SK-MEL-5 (cell line): ENCODE measurements around the gene ITGB5. TPM values are rescaled to one million over a fixed set of nuclear protein-coding genes. Genes with fewer than 3 reads are reported as not detected.
A peak's percentile ranks its signal among the peaks of the same experiment; 100 is the strongest.

Source experiments
- DNase-seq: peaks from one replicate; pipeline ENCODE4 v3.0.0-alpha.2; 2016; ENCODE audit warnings: low read depth, low spot score
- in situ Hi-C: cut with HindIII; loops from 2 replicates; pipeline ENCODE4 v1.10.0; 2016; ENCODE audit warnings: low sequenced_read_pairs, high pct_unique_total_duplicates, low pct_unique_long_range_greater_than_20kb
- total RNA-seq: library from RNA; depleted of rRNA; stranded (reverse); fragments of >200 nt; shearing (Covaris generic); gene quantifications from 2 replicates; pipeline ENCODE4 v1.2.3, GENCODE V29; 2014

ITGB5 gene
- total RNA-seq, 1 experiment from 2014 or later: 103 TPM

DNA sequence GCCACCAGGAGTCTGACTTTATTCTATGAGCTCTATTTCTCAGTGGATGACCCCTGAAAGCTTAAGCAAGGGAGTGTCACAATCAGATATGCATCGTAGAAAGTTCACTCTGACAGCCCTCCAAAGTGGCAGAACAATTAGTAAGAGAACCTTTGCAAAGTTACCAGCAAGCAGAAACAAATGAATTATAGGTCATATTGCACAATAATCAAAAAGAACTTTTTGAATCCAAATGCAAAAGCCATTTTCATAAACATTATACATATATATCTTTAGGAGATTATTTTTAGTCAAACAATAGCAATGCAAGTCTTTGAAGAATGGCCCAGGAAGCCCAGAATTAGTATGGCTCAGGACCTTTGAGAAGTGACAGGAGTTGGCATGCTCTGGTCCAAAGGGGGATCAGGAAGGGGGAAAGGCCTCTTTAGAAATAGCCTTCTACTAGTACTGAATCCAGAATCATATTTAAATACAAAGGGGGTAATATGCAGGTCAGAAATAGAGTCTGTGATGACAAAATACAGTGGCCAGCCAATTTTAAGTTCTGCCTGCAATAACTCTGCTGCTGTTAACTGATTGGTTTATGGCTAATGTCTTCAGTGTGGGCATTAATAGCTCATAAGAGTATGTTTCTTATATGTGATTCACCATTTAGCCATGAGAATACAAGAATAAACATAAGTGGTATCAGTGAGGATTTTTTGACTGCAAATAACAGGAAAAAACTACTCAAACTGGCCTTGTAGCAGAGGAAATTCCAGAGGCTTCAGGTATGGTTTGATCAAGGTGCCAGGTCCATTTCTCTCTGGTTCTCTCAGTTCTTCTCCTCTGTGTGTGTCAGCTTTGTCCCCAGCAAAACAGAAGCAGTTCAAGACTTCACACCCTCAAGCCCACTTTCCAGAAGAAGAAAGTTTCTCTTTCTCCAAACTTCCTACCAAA is 17.0 kb upstream of the ITGB5 start:
- no peak for DNase-seq
- in situ Hi-C loops: no loop called here

- DNase-seq: no peak
- in situ Hi-C loops: no loop called here
These were observed 9.8 kb upstream of the ITGB5 start for GRCh38 chr3:124896824-124897526.

DNA sequence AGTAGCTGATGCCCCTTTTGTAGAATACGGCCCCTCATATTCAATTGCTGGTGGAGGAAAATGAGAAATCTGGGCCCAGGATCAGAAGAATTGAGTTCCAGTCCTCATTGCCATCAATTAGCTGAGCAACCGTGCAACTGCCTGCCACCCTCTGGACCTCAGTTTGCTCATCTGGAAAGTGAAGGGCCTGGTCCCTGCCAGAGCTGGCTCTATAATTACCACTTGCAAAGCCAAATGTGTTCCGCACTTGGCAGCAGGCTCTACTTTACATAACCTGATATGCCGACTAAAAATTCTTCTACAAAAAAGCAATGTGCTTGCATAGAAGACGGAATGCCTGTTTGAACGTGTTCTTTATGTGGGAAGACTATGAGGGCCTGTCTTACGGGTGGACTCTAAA is 8.6 kb upstream of the ITGB5 start:
- in situ Hi-C loops: no loop called here
- DNase-seq: no peak

DNA sequence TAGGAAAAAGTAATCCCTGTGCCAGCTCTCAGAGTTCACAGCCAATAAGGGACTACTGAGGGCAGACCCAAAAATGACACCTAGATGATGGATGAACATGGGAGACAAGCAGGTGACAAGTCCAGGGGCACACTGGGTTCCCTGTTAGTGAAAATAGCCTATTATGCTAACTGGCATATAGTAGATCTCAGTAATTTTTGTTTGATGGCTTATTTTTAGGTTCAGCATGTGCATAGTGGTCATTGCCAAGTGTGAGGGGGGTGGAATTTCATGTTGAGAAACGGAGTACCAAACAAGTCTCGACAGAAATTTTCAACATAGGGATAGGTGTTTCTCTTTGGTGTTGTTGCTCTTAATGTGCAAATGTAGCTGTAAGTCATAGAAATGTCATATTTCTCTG is 6.4 kb upstream of the ITGB5 start:
- DNase-seq: no peak
- in situ Hi-C loops: no loop called here

- no peak for DNase-seq
- in situ Hi-C loops: no loop called here
These were observed 3.5 kb upstream of the ITGB5 start for GRCh38 chr3:124890573-124891190.

GRCh38 chr3:124888482-124889441 is 1.6 kb upstream of the ITGB5 start:
- in situ Hi-C loops: no loop called here
- no peak for DNase-seq

DNA sequence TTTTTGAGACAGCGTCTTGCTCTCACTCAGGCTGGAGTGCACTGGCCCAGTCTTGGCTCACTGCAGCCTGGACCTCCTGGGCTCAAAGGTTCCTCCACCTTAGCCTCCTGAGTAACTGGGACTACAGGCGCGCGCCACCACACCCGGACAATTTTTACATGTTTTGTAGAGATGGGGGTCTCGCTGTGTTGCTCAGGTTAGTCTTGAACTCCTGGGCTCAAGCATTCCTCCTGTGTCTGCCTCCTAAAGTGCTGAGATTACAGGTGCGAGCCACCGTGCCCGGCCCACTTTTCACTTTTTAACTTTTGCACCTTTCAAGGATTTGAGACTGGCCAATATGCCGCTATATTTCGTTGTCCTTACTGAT is 750 bp upstream of the ITGB5 start:
- in situ Hi-C loops: no loop called here
- DNase-seq: no peak

DNA sequence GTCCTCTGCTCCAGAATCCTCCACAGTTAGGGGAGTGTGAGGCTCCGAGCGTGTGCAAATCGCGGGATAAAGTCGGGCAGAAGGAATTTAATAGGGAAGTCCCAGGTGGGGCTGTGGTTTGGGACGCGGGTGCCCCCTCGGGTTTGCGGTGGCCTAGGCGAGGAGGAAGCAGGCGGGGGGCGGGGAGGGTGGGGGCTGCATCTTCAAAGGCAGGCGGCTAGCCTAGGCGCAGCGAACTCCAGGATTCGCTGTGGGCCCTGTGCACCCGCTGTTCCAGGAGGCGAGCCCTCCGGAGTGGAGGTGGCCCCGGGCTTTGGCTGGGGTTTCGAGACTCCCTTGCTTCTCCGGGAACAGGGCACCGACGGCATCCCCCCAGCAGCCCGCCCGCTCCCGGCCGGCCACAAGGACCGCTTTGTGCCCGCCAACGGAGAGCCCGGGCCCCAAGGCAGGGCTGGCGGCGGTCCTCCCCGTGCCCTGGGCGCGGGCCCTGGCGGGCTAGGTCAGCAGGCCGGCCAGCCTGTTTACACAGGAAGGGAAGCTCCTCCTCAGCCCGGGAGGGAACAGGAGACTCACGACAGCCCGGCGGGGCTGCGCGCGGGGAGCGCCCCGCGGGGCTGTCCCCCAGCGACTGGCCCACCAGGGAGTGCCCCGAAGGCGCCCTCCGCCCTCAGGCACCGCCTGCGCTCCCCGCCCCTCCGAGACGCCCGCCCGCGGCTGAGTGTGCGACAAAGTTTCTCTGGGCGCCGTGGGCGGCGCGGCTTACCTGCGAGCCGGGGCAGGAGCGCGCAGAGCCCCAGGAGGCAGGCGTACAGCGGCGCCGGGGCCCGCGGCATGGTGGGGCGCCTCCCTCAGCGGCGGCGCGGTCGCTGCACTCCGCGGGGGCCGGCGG is 753 bp downstream of the ITGB5 start:
- DNase-seq: peak; percentile 36
- in situ Hi-C loops: no loop called here

DNA sequence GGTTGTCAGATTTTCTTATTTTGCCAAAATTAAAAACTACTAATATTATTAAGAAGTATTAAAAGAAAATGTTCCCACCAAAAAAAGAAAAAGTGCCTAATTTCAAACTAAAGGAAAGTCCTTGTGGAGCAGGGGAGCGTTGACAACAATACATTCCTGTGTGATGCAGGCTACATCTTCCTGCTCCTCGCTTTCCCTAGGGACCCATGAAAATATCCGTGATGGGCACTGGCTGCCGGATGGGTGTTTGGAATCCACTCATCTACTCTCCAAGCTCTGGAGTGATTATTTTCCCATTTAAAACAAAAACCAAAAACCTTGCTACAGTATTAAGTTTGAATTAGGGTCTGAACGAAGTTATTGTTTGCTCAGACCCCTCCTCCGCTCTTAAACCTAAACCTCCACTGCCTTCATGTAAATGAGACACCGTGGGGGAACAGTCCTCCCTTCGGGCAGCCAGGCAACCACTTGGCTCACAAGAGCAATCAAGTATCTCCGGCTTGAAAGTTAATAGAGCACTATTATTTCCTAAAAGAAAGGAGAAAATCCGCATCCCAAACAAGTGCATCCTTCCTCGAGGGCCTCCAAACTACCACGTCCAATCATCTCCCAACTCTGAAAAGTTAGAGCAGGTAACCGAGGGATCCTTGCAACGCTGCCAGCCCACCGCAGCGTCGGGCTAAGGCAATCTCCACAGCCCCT is 1.5 kb downstream of the ITGB5 start:
- in situ Hi-C loops: no loop called here
- peak; percentile 84 for DNase-seq

DNA sequence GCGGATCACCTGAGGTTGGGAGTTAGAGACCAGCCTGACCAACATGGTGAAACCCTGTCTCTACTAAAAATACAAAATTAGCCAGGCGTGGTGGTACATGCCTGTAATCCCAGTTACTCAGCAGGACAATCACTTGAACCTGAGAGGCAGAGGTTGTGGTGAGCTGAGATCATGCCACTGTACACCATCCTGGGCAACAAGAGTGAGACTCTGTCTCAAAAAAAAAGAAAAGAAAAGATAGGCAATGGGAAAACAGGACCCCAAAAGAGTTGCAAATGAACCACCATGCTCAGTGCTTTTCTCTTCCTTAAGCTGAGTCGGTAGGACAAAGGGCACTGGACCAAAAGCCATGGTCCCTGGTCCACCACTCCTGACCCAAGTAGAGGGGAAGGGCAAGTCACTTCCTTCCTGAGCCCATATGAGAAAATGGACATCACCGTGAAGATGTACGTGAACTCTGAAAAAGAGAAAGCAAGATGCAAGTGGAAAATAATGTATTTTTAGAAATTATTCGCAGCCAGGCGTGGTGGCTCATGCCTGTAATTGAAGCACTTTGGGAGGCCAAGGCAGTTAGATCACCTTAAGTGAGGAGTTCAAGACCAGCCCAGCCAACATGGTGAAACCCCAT is 2.6 kb downstream of the ITGB5 start:
- in situ Hi-C loops: no loop called here

GRCh38 chr3:124883766-124884473 is 3.2 kb downstream of the ITGB5 start:
- DNase-seq: no peak
- in situ Hi-C loops: no loop called here

More for the DNA sequence above, 2.6 kb downstream of the ITGB5 start:
- no peak for DNase-seq

- in situ Hi-C loops: no loop called here
- DNase-seq: no peak
These were observed 4.1 kb downstream of the ITGB5 start for GRCh38 chr3:124882816-124883747.

- in situ Hi-C loops: no loop called here
- no peak for DNase-seq
These were observed 5.0 kb downstream of the ITGB5 start for GRCh38 chr3:124881976-124882697.

- DNase-seq: peak; percentile 56
- in situ Hi-C loops: no loop called here
These were observed 7.9 kb downstream of the ITGB5 start for GRCh38 chr3:124879337-124879680.
